MM.1S (cell line): ENCODE results near the gene TARS3.
A peak's percentile ranks its signal among the peaks of the same experiment; 100 is the strongest.

Experiments used
- DNase-seq: peaks from one replicate; pipeline ENCODE4 v3.0.0-alpha.2; 2015
- H2AFZ ChIP-seq: fragments of 300-600 bp; sonication (generic); 2 replicates; pipeline ENCODE4 v1.6.0; 2016; ENCODE audit warnings: antibody characterized with exemption, low read length
- H3F3A ChIP-seq: fragments of 300-600 bp; sonication (generic); 2 replicates; pipeline ENCODE4 v1.6.1; 2016; ENCODE audit warnings: mild to moderate bottlenecking, antibody characterized with exemption, low read length, moderate library complexity, mixed read lengths; ENCODE audit not compliant: insufficient read depth
- H3K27ac ChIP-seq: fragments of 300-600 bp; sonication (generic); 2 replicates; pipeline ENCODE4 v1.5.1; 2016; ENCODE audit warnings: mild to moderate bottlenecking, low read length
- H3K27me3 ChIP-seq: fragments of 300-600 bp; sonication (generic); replicated peaks from 2 replicates; pipeline ENCODE4 v1.6.0; 2016; ENCODE audit warnings: low read length; ENCODE audit not compliant: insufficient read depth
- H3K36me3 ChIP-seq: fragments of 300-600 bp; sonication (generic); replicated peaks from 2 replicates; pipeline ENCODE4 v1.6.1; 2016; ENCODE audit warnings: mild to moderate bottlenecking, low read length, mixed read lengths; ENCODE audit not compliant: insufficient read depth
- H3K4me1 ChIP-seq: fragments of 300-600 bp; sonication (generic); 2 replicates; pipeline ENCODE4 v1.6.1; 2016; ENCODE audit warnings: low read length, mixed read lengths
- H3K4me2 ChIP-seq: fragments of 300-600 bp; sonication (generic); 2 replicates; pipeline ENCODE4 v1.6.0; 2016; ENCODE audit warnings: low read depth, low read length
- H3K4me3 ChIP-seq: fragments of 300-600 bp; sonication (generic); 2 replicates; pipeline ENCODE4 v1.5.1; 2016; ENCODE audit warnings: low read length, mixed read lengths
- H3K79me2 ChIP-seq: fragments of 300-600 bp; sonication (generic); 2 replicates; pipeline ENCODE4 v1.6.1; 2016; ENCODE audit warnings: mixed run types, low read length, mixed read lengths
- H3K9ac ChIP-seq: fragments of 300-600 bp; sonication (generic); 2 replicates; pipeline ENCODE4 v1.6.1; 2016; ENCODE audit warnings: low read length, mixed read lengths
- H3K9me2 ChIP-seq: fragments of 300-600 bp; sonication (generic); replicated peaks from 2 replicates; pipeline ENCODE4 v1.6.1; 2016; ENCODE audit warnings: mild to moderate bottlenecking, low read length, mixed read lengths; ENCODE audit not compliant: insufficient read depth
- H3K9me3 ChIP-seq: fragments of 300-600 bp; sonication (generic); replicated peaks from 2 replicates; pipeline ENCODE4 v1.6.1; 2016; ENCODE audit warnings: mild to moderate bottlenecking, low read length, mixed read lengths; ENCODE audit not compliant: insufficient read depth
- H4K20me1 ChIP-seq: fragments of 300-600 bp; sonication (generic); 2 replicates; pipeline ENCODE4 v1.6.1; 2016; ENCODE audit warnings: mild to moderate bottlenecking, low read length, moderate library complexity, mixed read lengths; ENCODE audit not compliant: insufficient read depth
- EZH2 ChIP-seq: fragments of 300-600 bp; sonication (generic); optimal IDR thresholded peaks from 2 replicates; pipeline ENCODE3; 2017; ENCODE audit warnings: low read depth, mild to moderate bottlenecking, antibody characterized with exemption, low read length, mixed read lengths
- EZH2phosphoT487 ChIP-seq: fragments of 300-600 bp; sonication (generic); IDR thresholded peaks from 2 replicates; pipeline ENCODE4 v1.6.1; 2018; ENCODE audit warnings: antibody characterized with exemption, low read length
- TF ChIP-seq, protein P1 (sequence below): fragments of 300-600 bp; sonication (generic); IDR thresholded peaks from 2 replicates; pipeline ENCODE4 v1.5.1; 2016; ENCODE audit warnings: antibody characterized with exemption, low read length, mixed read lengths

The TARS3 gene

DNA sequence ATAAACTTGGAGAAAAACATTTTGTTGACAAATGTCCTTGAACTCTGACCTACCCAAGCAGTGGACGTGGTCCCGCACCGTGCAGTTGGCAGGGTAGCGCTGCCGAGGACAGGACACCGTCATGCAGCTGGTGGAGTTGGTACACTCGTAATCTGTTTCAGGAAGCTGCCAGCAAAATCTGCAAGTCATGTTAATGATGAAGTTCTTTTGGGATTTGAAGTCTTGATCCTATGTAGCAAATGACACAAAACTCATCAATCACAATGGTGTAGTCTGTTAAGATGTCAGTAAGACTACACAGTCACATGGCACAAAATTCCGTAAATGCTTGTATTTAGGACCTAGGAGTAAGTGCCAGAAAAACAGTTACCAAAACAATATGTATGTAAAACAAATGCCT lies 77.6 kb downstream of the TARS3 start:
- Histone ChIP-seq H3K27ac (no peak overlapping the region), H3K36me3 (peaks cover 17% of the 10 kb centered on the region; the same call in 1 of the 2 replicates), H3K9me3 (no peaks in the 10 kb centered on the region), H3K4me3 (no peak overlapping the region), H3K9ac (no peak overlapping the region), H3F3A (peaks cover 12% of the 10 kb centered on the region), H3K4me2 (no peak overlapping the region), H3K4me1 (peaks cover 25% of the 10 kb centered on the region), H3K9me2 (no peaks in the 10 kb centered on the region), H2AFZ (no peak overlapping the region), H4K20me1 (no peaks in the 10 kb centered on the region), H3K79me2 (peaks cover 77% of the 10 kb centered on the region), H3K27me3 (no peaks in the 10 kb centered on the region)
- DNase-seq, result no peak
- TF ChIP-seq EZH2 (no peak), EZH2phosphoT487 (no peak)
- TF ChIP-seq, protein P1, sequence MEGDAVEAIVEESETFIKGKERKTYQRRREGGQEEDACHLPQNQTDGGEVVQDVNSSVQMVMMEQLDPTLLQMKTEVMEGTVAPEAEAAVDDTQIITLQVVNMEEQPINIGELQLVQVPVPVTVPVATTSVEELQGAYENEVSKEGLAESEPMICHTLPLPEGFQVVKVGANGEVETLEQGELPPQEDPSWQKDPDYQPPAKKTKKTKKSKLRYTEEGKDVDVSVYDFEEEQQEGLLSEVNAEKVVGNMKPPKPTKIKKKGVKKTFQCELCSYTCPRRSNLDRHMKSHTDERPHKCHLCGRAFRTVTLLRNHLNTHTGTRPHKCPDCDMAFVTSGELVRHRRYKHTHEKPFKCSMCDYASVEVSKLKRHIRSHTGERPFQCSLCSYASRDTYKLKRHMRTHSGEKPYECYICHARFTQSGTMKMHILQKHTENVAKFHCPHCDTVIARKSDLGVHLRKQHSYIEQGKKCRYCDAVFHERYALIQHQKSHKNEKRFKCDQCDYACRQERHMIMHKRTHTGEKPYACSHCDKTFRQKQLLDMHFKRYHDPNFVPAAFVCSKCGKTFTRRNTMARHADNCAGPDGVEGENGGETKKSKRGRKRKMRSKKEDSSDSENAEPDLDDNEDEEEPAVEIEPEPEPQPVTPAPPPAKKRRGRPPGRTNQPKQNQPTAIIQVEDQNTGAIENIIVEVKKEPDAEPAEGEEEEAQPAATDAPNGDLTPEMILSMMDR, result no peak

DNA sequence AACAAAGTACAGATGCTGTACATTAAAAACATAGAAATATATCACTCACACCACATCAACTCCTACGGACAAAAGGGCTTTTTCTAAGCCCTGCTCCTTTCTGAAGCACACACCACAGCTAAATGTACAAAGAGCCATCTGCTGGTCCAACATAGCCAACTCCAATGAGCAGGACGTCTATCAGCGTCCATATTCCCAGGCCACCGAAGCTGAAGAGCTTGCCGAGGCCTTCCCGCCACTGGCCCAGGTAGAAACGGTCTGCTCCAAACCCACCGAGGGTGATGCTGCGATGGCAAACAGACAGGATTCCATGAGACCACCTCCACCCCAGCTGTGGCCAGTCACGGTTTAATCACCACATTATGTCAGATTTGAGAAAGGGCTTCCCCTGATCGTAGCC lies 81.9 kb downstream of the TARS3 start:
- no peaks in the 10 kb centered on the region for H3K9me2 ChIP-seq
- H3K27me3 ChIP-seq, result no peaks in the 10 kb centered on the region
- no peaks in the 10 kb centered on the region for H4K20me1 ChIP-seq
- no peak overlapping the region for H3K4me3 ChIP-seq
- peaks cover 47% of the 10 kb centered on the region for H3K79me2 ChIP-seq
- TF ChIP-seq EZH2phosphoT487, result no peak
- TF ChIP-seq, protein P1, result peak; percentile 26
- H2AFZ ChIP-seq, result no peak overlapping the region
- peak overlapping the region; percentile 58; the same call in 1 of the 2 replicates for H3K27ac ChIP-seq
- peak overlapping the region; percentile 44 for H3K4me2 ChIP-seq
- H3F3A ChIP-seq, result peaks cover 14% of the 10 kb centered on the region
- H3K36me3 ChIP-seq, result peaks cover 8% of the 10 kb centered on the region; the same call in 1 of the 2 replicates
- peaks cover 26% of the 10 kb centered on the region for H3K4me1 ChIP-seq
- no peaks in the 10 kb centered on the region for H3K9me3 ChIP-seq
- no peak for DNase-seq
- H3K9ac ChIP-seq, result peak overlapping the region; percentile 4; the same call in 1 of the 2 replicates

DNA sequence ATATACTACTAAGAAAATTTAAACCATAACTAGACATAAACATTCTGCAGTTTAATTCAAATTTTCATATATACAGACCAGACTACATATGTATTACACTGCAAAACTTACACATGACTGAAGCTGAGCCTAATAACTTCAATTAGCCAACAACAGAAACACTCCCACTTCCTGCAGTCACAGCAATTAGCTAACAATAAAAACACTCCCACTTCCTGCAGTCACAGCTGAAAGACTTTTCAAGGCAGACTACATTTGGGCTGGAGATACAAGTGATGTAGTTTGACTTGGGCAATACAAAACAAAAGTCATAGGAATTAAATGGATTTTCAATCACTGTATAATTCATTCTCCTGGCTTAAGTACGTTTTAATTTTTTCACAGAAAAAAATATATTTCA lies 82.4 kb downstream of the TARS3 start:
- peak overlapping the region; percentile 4; the same call in 1 of the 2 replicates for H3K9ac ChIP-seq
- H3K4me3 ChIP-seq, result no peak overlapping the region
- no peaks in the 10 kb centered on the region for H3K9me3 ChIP-seq
- DNase-seq, result peak; percentile 81
- peaks cover 8% of the 10 kb centered on the region; the same call in 1 of the 2 replicates for H3K36me3 ChIP-seq
- no peak overlapping the region for H2AFZ ChIP-seq
- peaks cover 42% of the 10 kb centered on the region for H3K79me2 ChIP-seq
- peaks cover 14% of the 10 kb centered on the region for H3F3A ChIP-seq
- peaks cover 26% of the 10 kb centered on the region for H3K4me1 ChIP-seq
- no peaks in the 10 kb centered on the region for H3K9me2 ChIP-seq
- peak overlapping the region; percentile 44; the same call in 1 of the 2 replicates for H3K4me2 ChIP-seq
- peak overlapping the region; percentile 58; the same call in 1 of the 2 replicates for H3K27ac ChIP-seq
- TF ChIP-seq EZH2 (no peak), EZH2phosphoT487 (no peak)
- TF ChIP-seq, protein P1, result no peak
- no peaks in the 10 kb centered on the region for H4K20me1 ChIP-seq
- H3K27me3 ChIP-seq, result no peaks in the 10 kb centered on the region
